HG03460 (cell line): ENCODE measurements around the gene CSMD2.
A peak's percentile ranks its signal among the peaks of the same experiment; 100 is the strongest.

ENCODE experiments used
- ATAC-seq: cut with Tn5 transposase; IDR thresholded peaks from one replicate; pipeline ENCODE4 v1.9.1; 2021; ENCODE audit not compliant: unreplicated experiment

Gene CSMD2

GRCh38 chr1:33908324-33908956, 256.6 kb downstream of the CSMD2 start:
- ATAC-seq = no peak

GRCh38 chr1:33906156-33906555, 258.9 kb downstream of the CSMD2 start:
- ATAC-seq = no peak

DNA sequence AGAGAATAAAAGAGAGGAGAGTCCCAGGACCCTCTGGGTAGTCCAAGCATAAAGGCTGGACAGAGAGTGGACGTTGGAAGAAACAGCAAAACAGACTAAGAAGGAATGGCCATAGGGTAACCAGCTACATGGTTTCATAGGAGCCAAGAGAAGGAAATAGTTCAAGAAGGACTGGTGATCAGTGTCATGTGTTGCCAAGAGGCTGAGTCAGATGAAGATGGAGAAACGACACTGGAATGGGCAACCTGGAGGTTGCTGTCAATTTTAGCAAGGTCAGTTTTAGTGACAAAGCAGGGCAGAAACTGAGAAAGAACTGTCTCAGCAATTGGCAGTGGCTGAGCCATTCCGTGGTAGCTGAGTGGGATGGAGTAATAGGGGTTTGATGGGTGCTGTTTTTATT, 259.8 kb downstream of the CSMD2 start:
- no peak for ATAC-seq

GRCh38 chr1:33903210-33903589, 261.8 kb downstream of the CSMD2 start:
- ATAC-seq = peak; percentile 72

DNA sequence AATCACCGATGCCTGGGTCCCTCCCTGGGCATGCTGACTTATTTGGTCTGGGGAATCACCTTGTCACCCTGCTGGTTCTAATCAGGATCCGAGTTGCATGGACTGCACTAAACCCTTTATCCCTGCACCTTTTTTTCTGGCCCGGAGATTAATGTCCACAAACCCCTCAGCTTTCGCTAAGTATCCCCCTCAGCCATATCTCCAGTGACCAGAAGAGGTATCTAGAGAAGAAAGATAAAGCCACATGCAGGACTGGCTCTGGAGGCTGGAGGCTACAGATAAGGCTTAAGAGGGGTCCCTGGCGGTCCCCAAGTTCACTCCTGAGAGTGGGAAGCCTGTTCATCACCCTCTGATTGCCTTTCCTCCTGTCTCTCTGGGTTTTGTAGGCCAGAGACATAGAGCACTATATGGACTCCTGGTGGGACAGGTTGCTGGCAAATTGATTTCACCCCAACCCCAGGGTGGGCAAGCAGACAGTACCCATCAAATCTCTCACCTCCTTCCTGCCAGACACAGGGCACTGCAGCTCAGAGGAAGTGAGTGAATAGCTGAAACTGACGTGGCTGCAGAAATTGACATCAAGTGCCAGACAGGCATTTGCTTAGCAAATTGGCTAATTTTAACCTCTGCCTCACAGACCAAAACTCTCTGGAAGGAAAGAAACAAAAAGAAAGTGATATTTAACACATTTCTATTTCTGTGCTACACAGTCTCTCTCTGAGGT, 262.4 kb downstream of the CSMD2 start:
- peak; percentile 73 for ATAC-seq

DNA sequence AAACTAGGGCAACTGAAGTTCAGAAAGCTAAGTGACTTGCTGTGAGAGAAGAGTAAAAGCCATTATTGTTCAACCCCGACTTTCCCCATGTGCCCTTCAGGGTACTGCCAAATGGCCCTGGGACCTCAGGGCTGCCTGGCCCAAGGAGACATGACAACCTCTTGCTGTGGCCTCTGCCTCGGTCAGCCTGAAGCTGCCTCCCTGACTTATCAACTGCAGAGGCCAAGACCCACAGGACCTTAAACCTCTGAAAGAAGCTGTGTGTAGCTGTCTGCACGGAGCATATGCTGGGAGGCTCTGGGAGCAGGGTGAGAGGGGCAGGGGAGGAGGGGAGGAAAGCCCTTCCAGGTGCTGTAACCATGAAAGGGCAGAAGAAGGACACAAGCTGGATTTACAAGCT, 265.3 kb downstream of the CSMD2 start:
- ATAC-seq = no peak

DNA sequence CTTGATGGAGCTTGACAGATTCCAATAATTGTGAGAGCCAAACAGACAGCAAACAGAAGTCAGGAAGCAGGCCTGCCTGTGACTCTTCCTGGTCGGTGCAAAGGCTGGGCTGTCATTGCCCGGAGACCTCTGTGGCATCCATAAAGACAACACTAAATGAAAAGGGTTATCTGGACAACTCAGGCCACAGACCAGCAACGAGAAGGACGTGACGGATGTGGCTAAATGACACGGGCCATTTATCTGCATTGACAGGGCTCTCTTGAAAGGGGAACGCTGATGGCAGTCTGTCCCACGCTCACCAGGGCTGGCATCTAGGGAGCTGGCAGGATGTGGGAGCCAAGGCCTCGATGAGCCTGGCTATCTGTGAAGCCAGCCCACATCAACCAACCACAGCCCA, 266.1 kb downstream of the CSMD2 start:
- no peak for ATAC-seq

DNA sequence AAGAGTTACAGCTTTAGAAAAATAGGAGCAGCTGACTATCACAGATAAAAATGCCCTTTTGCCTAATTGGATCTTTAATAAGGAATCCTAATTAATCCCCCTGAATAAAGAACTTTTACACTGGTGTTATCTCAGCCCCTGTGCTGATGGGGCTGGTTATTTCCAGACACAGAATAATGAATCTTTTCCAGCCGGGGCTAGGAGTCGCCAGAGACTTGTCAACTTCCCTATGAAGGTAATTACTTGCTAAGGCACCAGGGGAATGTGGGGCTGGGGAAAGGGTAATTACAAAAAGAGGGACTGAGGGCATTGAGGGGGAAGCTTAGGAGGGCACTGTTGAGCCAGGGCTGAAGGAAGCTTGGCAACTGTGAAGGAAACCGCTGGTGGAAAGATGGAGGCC, 266.6 kb downstream of the CSMD2 start:
- ATAC-seq = no peak

DNA sequence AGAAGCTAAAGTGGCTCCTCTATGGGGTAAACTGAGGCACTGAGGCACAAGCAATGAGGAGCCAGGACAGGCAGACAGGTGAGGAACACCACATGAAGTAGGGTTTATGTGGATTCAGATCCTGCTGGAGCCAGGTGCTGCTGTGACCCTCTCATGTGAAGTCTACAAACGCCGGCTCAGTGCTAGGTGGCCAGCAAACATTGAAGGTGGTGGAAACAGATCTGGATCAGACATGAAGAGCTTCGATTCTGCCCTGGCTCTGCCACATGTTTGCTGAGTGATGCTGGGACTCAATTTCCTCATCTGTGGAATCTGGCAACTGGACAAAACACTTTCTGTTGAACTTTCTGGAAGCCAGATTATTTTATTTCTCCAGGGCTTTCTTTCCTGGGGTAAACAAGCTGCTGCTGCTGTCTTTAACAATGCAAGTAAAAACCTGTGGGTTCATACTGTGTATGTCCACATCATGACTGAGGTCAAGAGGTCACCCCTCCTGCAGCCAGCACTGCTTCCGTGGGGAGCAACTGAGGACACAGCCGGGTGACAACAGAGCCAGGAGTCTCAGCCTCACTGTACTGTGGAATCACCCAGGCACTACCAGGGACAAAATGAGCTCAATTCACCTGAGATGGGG, 267.8 kb downstream of the CSMD2 start:
- ATAC-seq = no peak

- no peak for ATAC-seq
These were observed 269.1 kb downstream of the CSMD2 start for GRCh38 chr1:33895976-33896375.

DNA sequence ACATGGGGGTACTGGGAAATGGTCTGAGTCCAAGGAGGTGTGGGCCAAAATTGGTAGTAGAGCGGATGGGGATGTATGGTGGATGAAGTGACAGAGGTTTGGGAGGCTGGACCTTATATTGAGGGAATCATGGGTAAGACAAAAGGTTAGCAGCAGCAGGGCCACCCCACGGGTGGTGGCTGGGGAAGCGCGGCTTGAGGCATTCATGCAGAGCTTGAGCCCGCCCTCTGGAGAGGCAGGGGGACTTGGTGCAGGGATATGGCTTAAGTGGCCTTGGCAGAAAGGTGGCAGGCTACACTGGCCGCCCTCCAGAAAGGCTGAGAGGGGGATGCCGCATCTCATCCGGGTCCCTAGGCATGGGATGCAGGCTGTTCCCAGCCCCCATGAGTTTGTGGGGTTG, 269.6 kb downstream of the CSMD2 start:
- ATAC-seq = no peak

DNA sequence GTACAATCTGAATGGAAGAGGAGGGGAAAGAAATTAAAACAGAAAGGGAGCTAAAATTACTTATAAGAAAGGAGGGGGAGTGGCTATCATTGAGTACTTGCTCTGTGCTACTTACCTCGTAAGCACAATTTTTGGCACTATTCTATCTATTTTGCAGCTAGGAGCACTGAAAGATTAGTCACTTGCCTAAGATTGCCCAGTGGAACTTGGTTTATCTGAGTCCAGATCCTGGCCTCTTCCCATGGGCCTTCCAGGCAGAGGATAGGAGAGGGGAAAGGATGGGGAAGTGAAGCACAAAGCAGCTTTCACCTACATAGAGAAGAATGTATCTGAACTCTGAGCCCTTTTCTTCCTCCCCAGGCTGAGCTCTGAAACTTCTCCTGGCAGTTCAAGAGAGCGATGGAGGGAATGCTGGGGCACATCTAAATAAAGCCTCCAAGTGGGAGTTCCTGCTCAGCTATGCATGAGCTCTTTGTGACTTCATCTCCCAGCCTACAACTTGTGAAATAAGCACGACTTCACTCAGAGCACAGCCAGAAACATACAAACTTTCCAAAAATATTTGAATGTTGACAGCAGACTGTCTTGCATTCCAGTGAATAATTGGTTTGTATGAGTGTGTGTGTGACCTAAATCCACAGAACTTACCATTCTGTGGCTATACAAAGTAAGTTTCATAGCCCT, 271.7 kb downstream of the CSMD2 start:
- ATAC-seq = no peak

GRCh38 chr1:33886496-33886895, 278.5 kb downstream of the CSMD2 start:
- ATAC-seq = no peak

DNA sequence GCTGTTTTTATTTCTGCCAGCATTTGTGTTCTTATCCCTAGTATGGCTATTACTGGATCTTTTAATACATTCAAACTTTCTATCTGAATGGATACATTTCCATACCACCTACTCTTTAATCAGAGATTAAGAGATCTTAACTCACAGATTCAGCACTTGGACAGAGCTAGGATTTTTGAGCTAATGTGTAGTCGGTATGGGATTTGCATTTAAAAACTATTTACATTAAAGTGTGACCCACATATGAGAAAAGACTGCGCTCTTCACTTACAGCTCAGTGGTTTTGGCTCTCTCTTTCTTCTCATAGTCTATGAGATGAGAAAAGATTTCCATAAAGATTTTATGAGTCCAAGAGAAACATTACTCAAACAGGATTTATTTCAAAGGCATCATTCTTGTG, 284.7 kb downstream of the CSMD2 start:
- no peak for ATAC-seq

DNA sequence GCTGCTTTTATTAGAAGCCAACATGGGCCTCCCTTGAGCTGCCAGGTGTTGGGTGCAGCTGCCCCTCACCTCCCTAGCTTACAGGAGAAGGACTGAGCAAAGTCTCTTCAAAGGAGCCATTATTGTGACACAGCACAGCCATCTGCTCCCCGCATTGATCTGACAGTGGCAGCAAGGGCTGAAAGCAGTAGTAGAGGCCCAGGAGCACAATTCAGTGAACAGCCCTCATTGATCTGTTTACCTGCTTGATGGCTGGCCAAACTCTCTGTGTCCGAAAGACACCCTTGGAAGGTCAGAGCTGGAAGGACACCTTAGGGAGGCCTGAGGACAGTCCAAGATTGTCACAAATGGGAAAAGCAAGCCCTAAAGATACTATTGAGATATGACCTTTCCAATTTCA, 286.6 kb downstream of the CSMD2 start:
- ATAC-seq = no peak

DNA sequence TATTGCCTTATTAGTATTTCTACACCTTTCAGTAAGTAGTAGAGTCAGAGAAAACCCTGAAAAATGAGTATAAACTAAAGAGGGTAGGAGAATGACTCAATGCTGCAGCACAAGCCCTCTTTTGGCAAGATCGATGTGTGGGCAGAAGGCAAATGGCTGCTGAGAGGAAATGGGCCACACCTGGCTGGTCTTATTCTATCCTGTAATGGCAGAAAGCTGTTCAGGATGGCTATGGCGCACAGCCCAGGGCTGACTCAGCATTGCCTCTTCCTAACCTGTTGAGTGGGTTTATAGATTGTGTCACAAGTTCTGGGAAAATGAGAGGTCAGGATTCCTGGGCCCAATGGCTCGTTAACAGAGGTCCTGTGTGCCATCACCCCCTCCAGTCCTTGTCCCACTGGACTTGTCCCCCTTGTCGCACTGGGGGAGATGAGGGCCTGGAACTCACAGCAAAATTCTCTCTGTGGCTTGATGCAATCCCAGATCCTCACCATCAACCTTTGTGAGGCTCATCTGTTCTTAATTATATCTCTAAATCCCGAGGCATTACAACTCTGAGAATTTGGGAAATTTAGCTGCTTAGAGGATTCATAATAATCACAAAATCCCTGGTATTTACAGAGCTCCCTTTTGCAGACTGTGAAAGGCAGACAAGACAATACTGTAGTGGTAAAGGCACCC, 287.9 kb downstream of the CSMD2 start:
- no peak for ATAC-seq

GRCh38 chr1:33875862-33876261, 289.2 kb downstream of the CSMD2 start:
- no peak for ATAC-seq

DNA sequence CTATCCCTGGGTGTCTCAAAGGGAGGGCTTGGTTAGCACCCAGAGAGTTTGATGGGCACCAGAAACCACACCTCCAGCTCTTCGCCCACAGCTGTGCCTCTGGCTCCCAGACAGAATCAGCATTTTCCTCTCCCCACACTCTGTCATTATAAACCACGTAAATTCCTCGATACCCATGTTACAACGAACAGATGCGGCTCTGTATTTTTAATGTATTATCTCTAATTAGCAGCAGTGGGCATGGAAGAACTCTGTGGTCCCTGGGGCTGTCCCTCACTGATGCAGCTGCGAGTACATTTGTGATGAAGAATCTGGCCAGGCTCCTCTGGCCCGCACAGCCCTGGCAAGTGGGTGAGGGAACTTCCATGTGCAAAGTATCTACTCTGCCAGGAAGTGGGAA, 290.4 kb downstream of the CSMD2 start:
- no peak for ATAC-seq

DNA sequence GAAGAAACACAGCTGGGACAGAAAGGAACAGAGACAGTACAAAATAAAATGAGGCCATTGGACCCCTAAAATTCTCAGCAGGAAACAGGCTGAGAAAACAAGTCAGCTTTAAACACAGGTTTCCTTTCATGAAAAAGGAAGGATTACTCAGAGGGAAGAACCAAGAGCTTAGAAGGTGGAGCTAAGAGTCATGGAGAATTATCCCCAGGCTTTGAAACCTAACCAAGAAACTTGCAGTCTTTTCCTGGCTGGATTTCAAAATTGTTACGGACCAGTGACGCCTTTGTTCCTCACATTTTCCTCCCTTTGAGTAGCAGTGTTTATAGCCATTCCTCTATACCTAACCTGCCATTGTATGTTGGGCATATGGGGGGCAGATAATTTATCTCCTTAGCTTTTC, 292.3 kb downstream of the CSMD2 start:
- no peak for ATAC-seq

- no peak for ATAC-seq
These were observed 292.8 kb downstream of the CSMD2 start for GRCh38 chr1:33872275-33872674.

DNA sequence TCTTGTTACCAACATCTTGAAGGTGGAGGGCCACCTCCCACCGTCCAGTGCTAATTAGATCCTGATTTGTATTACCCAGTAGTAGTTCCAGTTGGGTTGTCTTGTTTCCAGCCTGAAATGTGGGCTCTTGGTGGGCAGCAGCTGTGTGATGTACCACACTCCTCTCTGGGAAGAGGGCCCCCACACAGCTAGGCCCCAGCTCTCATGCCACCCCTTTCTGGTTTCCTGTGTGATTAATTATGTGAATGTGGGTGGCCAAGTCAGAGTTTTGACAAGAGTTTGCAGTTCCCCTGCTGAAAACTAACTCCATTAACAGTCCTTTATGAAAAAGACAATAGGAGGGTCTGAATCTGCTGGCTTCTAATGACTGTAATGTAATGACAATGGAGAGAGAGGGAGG, 297.3 kb downstream of the CSMD2 start:
- no peak for ATAC-seq
